GM15510 (cell line): ENCODE measurements around the gene RASGEF1C.

ENCODE experiments used
- POLR2A ChIP-seq: IDR thresholded peaks from 3 replicates; pipeline ENCODE4 v1.6.1; 2011; ENCODE audit warnings: borderline replicate concordance; ENCODE audit not compliant: insufficient read length; ENCODE audit errors: extremely low read depth

RASGEF1C gene

GRCh38 chr5:180138976-180139730 lies 69.9 kb downstream of the RASGEF1C start:
- no peak for TF ChIP-seq POLR2A

GRCh38 chr5:180138214-180138975 lies 70.6 kb downstream of the RASGEF1C start:
- TF ChIP-seq POLR2A = no peak

GRCh38 chr5:180137401-180138213 lies 71.4 kb downstream of the RASGEF1C start:
- TF ChIP-seq POLR2A = no peak

GRCh38 chr5:180136630-180137381 lies 72.2 kb downstream of the RASGEF1C start:
- no peak for TF ChIP-seq POLR2A

- no peak for TF ChIP-seq POLR2A
Measured at GRCh38 chr5:180135967-180136629, 72.9 kb downstream of the RASGEF1C start.

GRCh38 chr5:180135128-180135955 lies 73.7 kb downstream of the RASGEF1C start:
- TF ChIP-seq POLR2A = no peak

- no peak for TF ChIP-seq POLR2A
Measured at GRCh38 chr5:180133971-180134508, 75.0 kb downstream of the RASGEF1C start.

GRCh38 chr5:180133551-180133950 lies 75.5 kb downstream of the RASGEF1C start:
- TF ChIP-seq POLR2A = no peak

GRCh38 chr5:180133060-180133459 lies 76.0 kb downstream of the RASGEF1C start:
- no peak for TF ChIP-seq POLR2A

- TF ChIP-seq POLR2A = no peak
Measured at GRCh38 chr5:180130876-180131740, 77.9 kb downstream of the RASGEF1C start.

- TF ChIP-seq POLR2A = no peak
Measured at GRCh38 chr5:180130291-180130869, 78.6 kb downstream of the RASGEF1C start.

GRCh38 chr5:180129291-180130190 lies 79.5 kb downstream of the RASGEF1C start:
- TF ChIP-seq POLR2A = no peak
